Aorta (tissue), 5 donors: ENCODE measurements around the gene ARGFX. TPM values are rescaled to one million over a fixed set of nuclear protein-coding genes. Genes with fewer than 3 reads are reported as not detected.

Source experiments
- ATAC-seq: fragments of 200-7000 bp; cut with Tn5 transposase; one replicate; pipeline ENCODE4 v1.9.1; 2022; ENCODE audit warnings: moderate library complexity; ENCODE audit not compliant: low FRiP score
- DNase-seq, 2 donors: peaks; one replicate each; pipeline ENCODE4 v3.0.0-alpha.2; 2020
- H3K27ac ChIP-seq, 2 donors: one replicate each; pipeline ENCODE4 v1.5.1; 2013; ENCODE audit warnings: low read length in 2 of 2, mild to moderate bottlenecking in 2 of 2, moderate library complexity in 2 of 2, control low read depth in 1 of 2, inconsistent platforms in 1 of 2, low read depth in 1 of 2
- H3K27me3 ChIP-seq, 2 donors: one replicate each; pipeline ENCODE4 v1.6.1; 2013; ENCODE audit warnings: control low read depth in 1 of 2, low read length in 1 of 2, mild to moderate bottlenecking in 1 of 2, moderate library complexity in 1 of 2; ENCODE audit not compliant: insufficient read depth in 2 of 2, control insufficient read depth in 1 of 2
- H3K36me3 ChIP-seq, 2 donors: one replicate each; pipeline ENCODE4 v1.6.1; 2013; ENCODE audit warnings: control low read depth in 1 of 2, low read length in 1 of 2, mild to moderate bottlenecking in 1 of 2; ENCODE audit not compliant: insufficient read depth in 2 of 2, control insufficient read depth in 1 of 2
- H3K4me1 ChIP-seq, 2 donors: one replicate each; pipeline ENCODE4 v1.6.1; 2013; ENCODE audit warnings: low read length in 2 of 2, control low read depth in 1 of 2, mild to moderate bottlenecking in 1 of 2, moderate library complexity in 1 of 2; ENCODE audit not compliant: insufficient read depth in 2 of 2, control insufficient read depth in 1 of 2
- H3K4me3 ChIP-seq, 2 donors: one replicate each; pipeline ENCODE4 v1.5.1; 2013; ENCODE audit warnings: low read length in 2 of 2, control low read depth in 1 of 2, mild to moderate bottlenecking in 1 of 2
- H3K9me3 ChIP-seq: one replicate; pipeline ENCODE4 v1.6.1; 2013; ENCODE audit warnings: mild to moderate bottlenecking, low read length; ENCODE audit not compliant: control insufficient read depth
- WGBS, 2 donors: extraction: QIAGEN DNeasy Blood & Tissue Kit; methylation state at CpG; one replicate each; pipeline ENCODE4 v1.1.7; 2013; 5-methylcytosine and 5-hydroxymethylcytosine counted together
- intact Hi-C, 2 donors: fragments of 100-400 bp; cut with DNase I; formaldehyde crosslinking; loops; one replicate each; pipeline versions ENCODE4 v1.14.2 to v1.15.0; 2022
- polyA plus RNA-seq, 2 donors: library from polyadenylated mRNA; stranded (reverse); fragments of 200-250 nt; gene quantifications; one replicate each; pipeline ENCODE4 v1.2.3, GENCODE V29; 2013
- total RNA-seq, 2 donors: library from RNA; stranded (reverse); fragmentation: NEBNext Ultra II Directional; extraction: Animal tissue kit (Norgen Biotek cat#: 25700); gene quantifications; one replicate each; pipeline ENCODE4 v1.2.1, GENCODE V29; 2021
- donor health status: healthy with polysubstance abuse.
- donor health status: Bipolar disorder and iron deficiency.
- donor health status: DM: no; HTN: no; CAD: no.
- donor health status: DM: no; HTN: no; CAD: no.
- donor health status: DM: yes; HTN: yes; CAD: no.

Gene ARGFX
- total and polyA plus RNA-seq, 4 donors, result not detected

DNA sequence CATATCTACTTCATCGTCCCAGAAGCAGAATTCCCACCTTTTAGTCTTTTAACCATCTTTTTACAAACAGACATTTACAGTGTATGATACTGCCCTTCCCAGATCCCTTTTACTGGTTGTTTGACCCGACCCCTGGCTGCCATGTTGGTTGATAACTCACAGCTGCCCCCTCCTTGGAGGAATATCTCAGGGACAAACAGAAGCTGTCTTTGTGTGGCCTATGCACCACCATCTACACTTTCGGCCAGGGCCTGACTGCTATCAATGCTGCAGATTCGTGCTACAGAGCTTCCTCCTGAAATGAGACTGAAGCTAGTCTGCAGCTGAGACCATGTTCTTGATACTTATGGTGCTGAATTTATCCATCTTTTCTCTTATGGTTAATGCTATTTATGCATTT lies 15.4 kb upstream of the ARGFX start:
- DNase-seq (no peak), ATAC-seq (no peak)
- Histone ChIP-seq H3K9me3 (no peaks in the 10 kb centered on the region), H3K36me3 (no peaks in the 10 kb centered on the region), H3K4me3 (no peak overlapping the region), H3K27me3 (no peaks in the 10 kb centered on the region), H3K4me1 (no peaks in the 10 kb centered on the region), H3K27ac (no peak overlapping the region)
- WGBS, 2 donors, result 39 to 51% methylated on average over 4 of the region's 4 CpGs
- intact Hi-C loops, result no loop called here

DNA sequence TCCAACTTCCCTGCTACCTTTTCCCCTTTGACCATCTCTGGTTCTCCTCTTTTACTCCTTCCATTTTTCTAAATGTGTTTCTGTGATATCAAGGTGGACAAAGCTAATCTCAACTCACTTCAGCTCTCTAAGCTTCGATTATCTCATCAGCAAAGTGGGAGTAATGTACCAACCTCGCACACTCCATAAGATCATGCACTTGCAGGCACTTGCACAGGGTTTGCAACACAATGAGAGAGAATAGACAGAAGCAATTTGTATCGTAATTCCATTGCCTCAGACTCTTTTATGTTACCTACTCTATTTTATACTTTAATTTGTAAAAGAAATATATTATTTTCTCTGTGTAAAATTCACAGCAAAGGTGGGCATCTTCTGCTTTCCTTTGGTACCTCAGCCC lies 15.0 kb upstream of the ARGFX start:
- intact Hi-C loops, result no loop called here
- H3K27ac ChIP-seq, result no peak overlapping the region
- 79 to 86% methylated on average over 3 of the region's 3 CpGs for WGBS, 2 donors
- DNase-seq, result no peak
- H3K36me3 ChIP-seq, result no peaks in the 10 kb centered on the region
- no peaks in the 10 kb centered on the region for H3K27me3 ChIP-seq
- ATAC-seq, result no peak
- no peak overlapping the region for H3K4me3 ChIP-seq
- no peaks in the 10 kb centered on the region for H3K4me1 ChIP-seq
- no peaks in the 10 kb centered on the region for H3K9me3 ChIP-seq

DNA sequence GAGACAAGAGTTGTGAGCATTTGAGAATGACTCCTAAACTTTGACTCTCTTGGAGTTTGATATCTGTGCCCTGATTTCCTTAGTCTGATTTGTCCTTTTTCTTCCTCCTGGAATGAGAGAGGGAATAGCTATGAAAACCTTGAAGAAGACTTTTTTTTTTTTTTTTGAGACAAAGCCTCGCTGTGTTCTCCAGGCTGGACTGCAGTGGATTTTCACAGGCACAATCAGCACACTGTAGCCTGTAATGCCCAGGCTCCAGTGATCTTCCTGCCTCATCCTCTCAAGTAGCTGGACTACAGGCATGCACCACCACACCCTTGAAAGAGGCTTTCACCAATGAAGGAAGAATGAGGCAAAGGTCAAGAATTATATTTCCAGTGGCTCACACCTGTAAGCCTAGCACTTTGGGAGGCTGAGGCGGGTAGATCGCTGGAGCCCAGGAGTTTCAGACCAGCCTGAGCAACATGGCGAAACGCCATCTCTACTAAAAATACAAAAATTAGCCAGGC lies 10.3 kb upstream of the ARGFX start:
- no peaks in the 10 kb centered on the region for H3K36me3 ChIP-seq
- H3K27me3 ChIP-seq, result no peaks in the 10 kb centered on the region
- no peaks in the 10 kb centered on the region for H3K4me1 ChIP-seq
- WGBS, 2 donors, result 87 to 90% methylated on average over 5 of the region's 5 CpGs
- no peak overlapping the region for H3K27ac ChIP-seq
- DNase-seq, result no peak
- intact Hi-C loops, result no loop called here
- H3K4me3 ChIP-seq, result no peak overlapping the region
- no peaks in the 10 kb centered on the region for H3K9me3 ChIP-seq
- no peak for ATAC-seq

DNA sequence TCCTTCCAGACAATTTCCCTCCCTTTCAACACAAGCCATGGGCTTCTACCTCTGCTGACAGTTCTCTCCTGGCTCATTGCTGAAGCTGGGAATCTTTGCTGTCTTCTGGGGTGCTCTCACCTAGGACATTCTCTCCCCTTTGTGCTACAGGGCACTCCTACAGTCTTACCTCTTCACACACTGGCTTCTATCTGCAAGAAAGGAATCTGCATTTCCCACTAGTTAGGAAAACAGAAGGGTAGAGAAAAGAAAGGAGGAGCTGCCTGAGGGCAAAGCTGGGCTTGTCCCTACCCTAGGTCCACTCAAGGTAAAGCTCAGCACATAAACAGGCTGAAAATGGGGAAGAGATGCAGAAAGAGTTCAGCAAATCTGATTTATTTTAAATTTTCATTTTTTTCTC lies 5.6 kb upstream of the ARGFX start:
- no peaks in the 10 kb centered on the region for H3K9me3 ChIP-seq
- no peak overlapping the region for H3K4me3 ChIP-seq
- H3K4me1 ChIP-seq, result no peaks in the 10 kb centered on the region
- no peaks in the 10 kb centered on the region for H3K36me3 ChIP-seq
- no peak overlapping the region for H3K27ac ChIP-seq
- ATAC-seq (no peak), DNase-seq (no peak)
- no peaks in the 10 kb centered on the region for H3K27me3 ChIP-seq
- intact Hi-C loops, result no loop called here

GRCh38 chr3:121566773-121567172 lies 976 bp upstream of the ARGFX start:
- DNase-seq, result no peak
- intact Hi-C loops, result no loop called here
- H3K9me3 ChIP-seq, result no peaks in the 10 kb centered on the region
- ATAC-seq, result no peak
- 80 to 83% methylated on average over 9 of the region's 9 CpGs for WGBS, 2 donors
- H3K4me1 ChIP-seq, result no peaks in the 10 kb centered on the region
- no peaks in the 10 kb centered on the region for H3K27me3 ChIP-seq
- H3K4me3 ChIP-seq, result no peak overlapping the region
- no peaks in the 10 kb centered on the region for H3K36me3 ChIP-seq
- no peak overlapping the region for H3K27ac ChIP-seq

DNA sequence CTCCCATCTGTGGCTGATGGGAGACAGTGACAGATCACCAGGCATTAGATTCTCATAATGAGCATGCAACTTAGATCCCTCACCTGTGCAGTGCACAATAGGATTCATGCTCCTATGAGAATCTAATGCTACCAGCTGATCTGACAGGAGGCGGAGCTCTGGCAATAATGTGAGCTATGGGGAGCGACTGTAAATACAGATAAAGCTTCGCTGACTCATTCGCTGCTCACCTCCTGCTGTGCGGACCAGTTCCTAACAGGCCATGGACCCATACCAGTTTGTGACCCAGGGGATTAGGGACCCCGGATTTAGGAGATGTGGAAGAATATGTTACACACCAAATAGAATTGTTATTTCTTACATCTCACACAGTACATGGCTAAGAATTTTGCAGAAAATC lies 6.7 kb downstream of the ARGFX start:
- WGBS, 2 donors, result 63 to 66% methylated on average over 6 of the region's 6 CpGs
- no peak overlapping the region for H3K27ac ChIP-seq
- no peak for ATAC-seq
- intact Hi-C loops, result no loop called here
- no peaks in the 10 kb centered on the region for H3K36me3 ChIP-seq
- no peaks in the 10 kb centered on the region for H3K9me3 ChIP-seq
- DNase-seq, result no peak
- H3K4me1 ChIP-seq, result no peaks in the 10 kb centered on the region
- H3K4me3 ChIP-seq, result no peak overlapping the region
- no peaks in the 10 kb centered on the region for H3K27me3 ChIP-seq

- 62 to 65% methylated on average over 2 of the region's 2 CpGs for WGBS, 2 donors
- H3K4me3 ChIP-seq, result no peak overlapping the region
- H3K27me3 ChIP-seq, result no peaks in the 10 kb centered on the region
- intact Hi-C loops, result no loop called here
- H3K9me3 ChIP-seq, result no peaks in the 10 kb centered on the region
- H3K27ac ChIP-seq, result no peak overlapping the region
- ATAC-seq (no peak), DNase-seq (no peak)
- no peaks in the 10 kb centered on the region for H3K36me3 ChIP-seq
- H3K4me1 ChIP-seq, result no peaks in the 10 kb centered on the region
Measured at GRCh38 chr3:121581691-121582090, 13.9 kb downstream of the ARGFX start.

- Histone ChIP-seq H3K36me3 (no peaks in the 10 kb centered on the region), H3K4me1 (no peaks in the 10 kb centered on the region), H3K4me3 (no peak overlapping the region), H3K27me3 (no peaks in the 10 kb centered on the region), H3K9me3 (no peaks in the 10 kb centered on the region), H3K27ac (no peak overlapping the region)
- intact Hi-C loops, result no loop called here
- DNase-seq, result no peak
- WGBS, 2 donors, result 90 to 94% methylated on average over 1 of the region's 1 CpG
- ATAC-seq, result no peak
Measured at GRCh38 chr3:121584418-121584817, 16.7 kb downstream of the ARGFX start.

DNA sequence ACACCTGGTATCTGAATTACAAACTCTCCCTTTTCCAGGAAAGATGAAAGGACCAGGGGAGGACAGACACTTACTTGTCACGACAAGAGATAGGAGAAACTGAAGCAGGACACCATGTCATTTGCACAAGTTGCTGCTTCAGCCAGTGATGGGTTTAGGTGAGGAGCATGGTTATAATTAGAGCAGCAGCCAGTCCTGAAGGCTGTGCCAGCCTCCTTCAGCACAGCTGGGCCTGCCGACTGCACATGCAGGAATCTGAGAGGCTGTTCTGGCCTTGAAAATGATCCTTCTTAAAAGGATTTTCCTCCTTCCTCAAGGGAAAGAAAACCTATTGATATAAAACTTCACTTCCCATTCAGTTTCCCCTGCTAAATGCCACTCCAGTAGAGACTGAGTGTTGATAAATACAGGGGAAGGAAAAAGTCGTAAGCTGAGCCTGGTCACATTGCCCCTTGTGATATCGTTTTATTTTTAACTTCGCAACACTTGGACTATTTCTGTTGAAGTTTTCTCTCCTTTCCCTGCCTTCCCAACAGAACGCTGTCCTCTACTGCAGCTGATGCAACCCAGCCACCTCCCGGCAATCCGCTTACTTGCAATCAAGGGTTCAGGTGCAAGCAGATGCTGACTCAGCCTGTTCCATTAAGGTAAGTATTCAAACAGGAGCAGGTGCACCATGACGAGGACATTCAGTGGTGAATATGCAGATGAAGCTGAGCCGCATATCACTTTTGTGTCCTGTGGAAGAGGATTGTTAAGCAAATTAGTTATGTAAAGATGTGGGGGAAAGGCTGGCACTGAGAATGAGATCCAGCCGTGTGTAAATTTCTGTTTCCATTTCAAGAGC lies 25.3 kb downstream of the ARGFX start, which contains the start of gene FBXO40:
TSS of gene FBXO40 (plus strand) at position 524 of the 847 bp plus-strand sequence. CDS start 27,197 bp downstream, outside the sequence.
- H3K36me3 ChIP-seq, result no peaks in the 10 kb centered on the region
- H3K27ac ChIP-seq, result no peak within 1 kb of the TSS
- intact Hi-C loops, result no loop called here
- H3K4me1 ChIP-seq, result no peaks in the 10 kb centered on the region
- no peak for ATAC-seq
- H3K27me3 ChIP-seq, result no peaks in the 10 kb centered on the region
- 19 to 24% methylated on average over 11 of the region's 11 CpGs for WGBS, 2 donors
- no peak for DNase-seq
- H3K9me3 ChIP-seq, result no peaks in the 10 kb centered on the region
- no peak within 1 kb of the TSS for H3K4me3 ChIP-seq
